Ishikawa (cell line): ENCODE measurements around the gene NUDT5.

Experiments used
- CEBPB ChIP-seq: IDR thresholded peaks from 2 replicates; pipeline ENCODE4 v1.6.1; 2012
- EP300 ChIP-seq: IDR thresholded peaks from 2 replicates; pipeline ENCODE4 v1.6.1; 2012; ENCODE audit warnings: borderline replicate concordance
- TCF12 ChIP-seq: IDR thresholded peaks from 2 replicates; pipeline ENCODE4 v1.6.1; 2012; ENCODE audit warnings: low read depth
- ZBTB7A ChIP-seq: IDR thresholded peaks from 2 replicates; pipeline ENCODE4 v1.6.1; 2012; ENCODE audit warnings: low read depth

- TF ChIP-seq EP300 (no peak), CEBPB (no peak), TCF12 (no peak), ZBTB7A (no peak)
Observed at GRCh38 chr10:12135631-12136030, 60.1 kb downstream of the NUDT5 start.
